ENCODE data around the gene PXDC1.
"Not testable (repeated sequence)": the region's sequence is repeated elsewhere in the genome, so short reads cannot be mapped to it uniquely, and the experiment has no call there.

PXDC1 gene

DNA sequence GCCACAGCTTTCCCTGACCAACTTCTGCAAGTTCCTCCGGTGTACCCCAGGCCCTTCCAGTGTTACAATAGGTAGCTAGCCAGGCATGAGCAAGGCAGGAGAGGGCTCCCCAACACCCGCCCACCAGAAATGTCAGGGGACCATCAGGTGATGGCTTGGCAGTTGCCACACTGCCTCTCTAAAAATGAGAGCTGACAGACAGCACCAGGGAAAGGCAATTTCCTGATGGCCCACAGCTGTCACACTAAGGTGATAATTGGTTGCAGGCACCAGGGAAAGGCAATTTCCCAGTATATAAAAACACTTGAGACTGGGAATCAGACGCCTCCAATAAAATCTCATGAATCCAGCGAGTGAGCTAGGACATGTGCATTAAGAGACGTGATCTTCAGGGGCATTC lies 49.9 kb downstream of the PXDC1 start:
- no peak for DNase-seq
- in situ Hi-C loops (cut with HindIII; ENCODE audit: low pct_ligation_motif_present, low pct_unique_long_range_greater_than_20kb, low sequenced_read_pairs) = no loop called here

DNA sequence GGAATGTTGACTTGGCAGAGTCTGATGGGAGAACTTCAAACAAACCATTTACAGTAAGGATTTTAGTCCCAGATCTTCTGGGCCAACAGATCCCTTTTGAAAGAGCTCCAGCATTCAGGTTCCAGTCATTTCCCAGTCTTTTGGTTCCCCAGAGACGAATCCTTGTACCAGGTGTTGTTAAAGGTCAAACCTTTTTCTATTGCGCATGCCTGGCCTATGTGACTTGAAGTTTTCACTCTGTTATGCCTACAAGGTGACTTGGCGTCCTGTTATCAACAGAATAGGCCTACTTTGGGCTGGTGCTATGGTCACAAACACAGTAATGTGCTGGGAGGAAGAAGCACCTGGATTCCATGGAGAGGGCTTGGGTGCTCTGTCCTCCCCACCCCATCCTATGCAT lies 52.3 kb downstream of the PXDC1 start:
- in situ Hi-C loops (cut with HindIII; ENCODE audit: low pct_ligation_motif_present, low pct_unique_long_range_greater_than_20kb, low sequenced_read_pairs) = no loop called here

DNA sequence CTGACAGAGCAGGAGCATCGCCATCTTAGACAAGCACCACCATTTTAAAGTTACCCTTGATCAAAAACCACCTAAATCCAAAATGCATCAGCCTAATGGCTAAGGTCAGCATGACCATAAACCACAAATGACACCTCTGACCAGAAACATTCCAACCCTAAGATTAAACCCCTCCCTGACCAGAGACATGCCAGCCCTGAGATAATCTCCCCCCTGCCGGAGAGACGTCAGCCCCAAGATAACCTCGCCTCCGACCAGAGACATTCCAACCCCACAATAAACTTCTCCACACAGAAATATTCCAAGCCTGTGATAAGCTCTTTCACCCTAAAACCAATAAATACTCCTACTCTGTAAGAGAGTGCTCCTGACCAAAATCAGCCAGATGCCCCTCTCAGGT lies 53.5 kb downstream of the PXDC1 start:
- in situ Hi-C loops (cut with HindIII; ENCODE audit: low pct_ligation_motif_present, low pct_unique_long_range_greater_than_20kb, low sequenced_read_pairs) = no loop called here
- DNase-seq = no peak

More for the DNA sequence above, 52.3 kb downstream of the PXDC1 start:
- no peak for DNase-seq

DNA sequence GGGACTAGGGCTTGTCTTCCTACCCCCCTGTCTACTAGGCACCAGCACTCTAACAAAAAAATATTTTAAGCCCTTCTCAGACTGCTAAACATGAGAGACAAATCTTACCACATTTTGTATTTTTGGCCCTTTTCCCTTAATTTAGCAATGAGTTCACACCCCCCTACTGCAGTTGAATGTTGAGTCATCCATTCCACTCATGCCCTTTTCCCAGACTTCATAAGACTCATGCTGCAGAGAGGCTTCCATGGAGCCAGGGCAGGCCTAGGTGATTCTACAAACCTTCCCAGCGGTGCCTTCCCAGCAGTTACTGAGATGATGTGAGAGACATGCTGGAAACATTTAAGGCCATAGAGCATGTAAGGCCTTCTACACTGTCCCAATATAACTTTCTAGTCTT lies 53.9 kb downstream of the PXDC1 start:
- DNase-seq = no peak
- in situ Hi-C loops (cut with HindIII; ENCODE audit: low pct_ligation_motif_present, low pct_unique_long_range_greater_than_20kb, low sequenced_read_pairs) = no loop called here

DNA sequence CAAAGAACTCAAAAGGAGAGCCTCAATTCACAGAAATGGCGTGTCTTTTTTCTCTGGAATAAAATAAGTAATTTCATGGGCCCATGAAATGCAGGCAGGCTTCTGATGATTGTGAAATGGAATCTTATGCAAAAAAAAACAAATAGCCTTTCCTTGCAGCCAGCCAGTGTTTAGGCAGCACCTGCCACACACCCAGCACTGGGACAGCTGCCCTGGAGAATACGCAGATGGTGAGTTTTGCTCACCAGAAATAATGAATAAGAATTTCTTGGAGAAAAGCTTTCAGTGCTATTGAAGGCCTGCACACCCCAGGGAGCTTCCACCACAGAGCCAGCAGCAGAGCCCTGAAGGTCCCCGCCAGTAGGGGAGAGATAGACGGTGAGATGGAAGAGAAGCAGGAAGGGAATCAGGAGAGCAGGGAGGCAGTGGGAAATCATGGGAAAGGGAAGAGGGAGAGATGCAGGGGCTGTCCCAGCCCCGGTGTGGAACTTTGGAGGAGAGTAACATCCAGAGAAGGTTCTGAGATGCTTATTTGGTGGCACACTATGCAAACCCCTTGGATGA lies 54.9 kb downstream of the PXDC1 start:
- no peak for DNase-seq
- in situ Hi-C loops (cut with HindIII; ENCODE audit: low pct_ligation_motif_present, low pct_unique_long_range_greater_than_20kb, low sequenced_read_pairs) = no loop called here

DNA sequence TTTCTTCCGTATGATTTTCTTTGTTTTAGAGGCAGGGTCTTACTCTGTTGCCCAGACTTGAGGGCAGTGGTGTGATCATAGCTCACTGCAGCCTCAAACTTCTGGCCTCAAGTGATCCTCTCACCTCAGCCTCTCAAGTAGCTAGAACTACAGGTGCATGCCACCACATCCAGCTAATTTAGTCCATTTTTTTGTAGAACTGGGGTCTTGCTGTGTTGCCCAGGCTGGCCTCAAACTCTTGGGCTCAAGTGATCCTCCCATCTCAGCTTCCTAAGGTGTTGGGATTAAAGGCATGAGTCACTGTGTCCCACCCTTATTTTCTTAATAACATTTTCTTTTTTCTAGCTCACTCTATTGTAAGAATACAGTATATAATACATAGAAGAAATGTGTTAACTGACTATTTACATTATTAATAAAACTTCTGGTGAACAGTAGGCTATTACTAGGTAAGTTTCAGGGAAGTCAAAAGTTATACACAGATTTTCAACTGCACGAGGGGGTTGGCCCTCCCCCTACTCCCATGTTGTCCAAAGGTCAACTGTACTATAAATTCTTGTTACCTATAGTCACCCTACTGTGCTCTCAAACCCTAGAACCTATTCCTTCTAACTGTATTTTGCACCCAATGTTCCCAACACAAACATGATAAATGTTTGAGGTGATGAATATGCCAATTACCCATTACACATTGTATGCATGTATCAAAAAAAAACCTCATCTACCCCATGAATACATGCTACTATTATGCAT lies 56.3 kb downstream of the PXDC1 start:
- DNase-seq = no peak
- in situ Hi-C loops (cut with HindIII; ENCODE audit: low pct_ligation_motif_present, low pct_unique_long_range_greater_than_20kb, low sequenced_read_pairs) = no loop called here

DNA sequence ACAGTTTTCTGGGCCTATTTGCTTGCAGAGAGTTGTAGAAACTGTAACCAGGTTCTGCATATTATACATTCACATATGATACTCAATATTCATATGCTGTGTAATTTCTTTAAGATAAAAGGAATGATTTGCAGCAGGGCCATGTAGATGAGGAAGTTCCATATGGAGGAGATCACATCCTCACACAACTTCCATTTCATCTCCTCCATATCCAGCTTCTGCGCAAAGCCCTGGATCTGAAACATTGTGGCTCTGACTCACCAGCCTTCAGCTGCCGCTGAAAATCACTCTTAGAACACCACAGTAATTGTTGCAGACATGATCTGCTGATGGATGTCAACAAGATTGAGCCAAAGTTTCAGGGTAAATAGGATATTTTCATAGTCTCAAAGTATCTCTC lies 57.7 kb downstream of the PXDC1 start:
- in situ Hi-C loops (cut with HindIII; ENCODE audit: low pct_ligation_motif_present, low pct_unique_long_range_greater_than_20kb, low sequenced_read_pairs) = no loop called here
- no peak for DNase-seq

DNA sequence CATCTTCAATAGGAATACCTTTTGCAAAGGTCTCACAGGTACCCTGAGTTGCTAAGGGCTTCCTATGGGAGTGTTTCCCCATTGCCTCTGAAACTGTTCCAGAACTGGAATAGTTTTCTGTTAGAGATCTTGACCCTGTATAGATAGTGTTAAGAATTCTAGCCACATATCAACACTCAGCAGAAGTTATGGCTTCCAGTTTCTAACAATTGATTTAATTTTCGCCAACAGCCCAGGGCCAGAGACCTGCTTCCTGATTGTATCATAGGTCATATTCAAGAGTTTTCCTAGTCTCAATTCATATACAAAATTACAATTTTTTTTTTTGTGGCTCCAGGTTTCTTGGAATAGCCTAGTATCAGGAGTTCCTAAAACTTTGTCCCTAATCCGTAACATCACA lies 61.0 kb downstream of the PXDC1 start:
- in situ Hi-C loops (cut with HindIII; ENCODE audit: low pct_ligation_motif_present, low pct_unique_long_range_greater_than_20kb, low sequenced_read_pairs) = no loop called here
- no peak for DNase-seq

DNA sequence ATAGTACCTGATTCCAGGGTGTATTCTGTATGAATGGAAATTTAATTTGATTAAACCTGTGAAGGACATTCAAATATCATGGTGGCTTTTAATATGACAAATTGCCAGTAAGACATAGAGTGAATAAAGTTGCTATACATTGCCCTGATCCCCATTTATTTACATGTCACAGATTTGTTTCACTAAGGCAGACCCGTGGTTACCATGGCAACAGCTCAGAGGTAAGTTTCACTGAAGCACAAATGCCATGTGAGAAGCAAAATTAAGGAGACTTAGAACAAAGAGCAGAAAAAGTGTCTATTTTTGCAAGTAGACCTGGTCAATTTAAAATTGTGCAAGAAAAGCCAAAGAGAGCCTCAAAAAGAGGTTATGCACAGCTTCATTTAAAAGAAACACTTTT lies 63.7 kb downstream of the PXDC1 start:
- no peak for DNase-seq
- in situ Hi-C loops (cut with HindIII; ENCODE audit: low pct_ligation_motif_present, low pct_unique_long_range_greater_than_20kb, low sequenced_read_pairs) = no loop called here

DNA sequence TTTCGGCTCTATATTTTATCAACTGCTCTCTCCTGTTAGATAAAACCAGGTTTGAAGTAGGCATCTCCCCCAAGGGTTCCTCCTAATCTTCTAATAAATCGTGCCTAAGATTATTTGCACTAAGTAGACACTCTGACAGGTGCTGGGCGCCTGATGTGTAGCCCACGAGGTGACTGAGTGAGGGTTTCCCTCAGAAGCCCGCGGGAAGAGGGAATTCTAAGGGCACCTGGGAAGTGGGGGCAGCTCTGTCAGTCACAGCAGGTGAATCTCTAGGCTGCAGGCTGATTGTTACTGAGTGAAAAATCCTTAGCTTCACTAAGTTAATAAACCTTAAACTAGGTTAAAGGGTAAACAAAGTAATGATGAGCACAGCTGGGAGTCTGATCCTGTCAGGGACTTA lies 68.2 kb downstream of the PXDC1 start:
- DNase-seq = no peak
- in situ Hi-C loops (cut with HindIII; ENCODE audit: low pct_ligation_motif_present, low pct_unique_long_range_greater_than_20kb, low sequenced_read_pairs) = no loop called here

DNA sequence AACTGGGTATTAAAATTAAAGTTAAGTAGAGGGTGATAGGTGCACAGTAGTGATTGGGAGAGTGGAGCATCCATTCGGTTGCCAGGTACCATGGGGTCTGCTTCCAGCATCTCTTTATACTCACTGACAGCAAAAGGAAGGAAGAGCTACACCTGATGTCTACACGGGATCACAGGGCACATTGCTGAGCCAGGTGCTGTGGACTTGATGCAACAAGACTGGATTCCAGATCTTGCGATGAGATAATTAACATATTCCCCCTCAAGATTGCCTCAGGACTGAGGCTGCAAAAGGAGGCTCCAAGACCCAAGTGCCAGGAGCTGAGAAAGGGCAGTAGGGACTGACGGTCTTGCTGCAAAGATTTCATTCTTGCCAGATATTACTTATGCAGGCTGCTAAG lies 72.6 kb downstream of the PXDC1 start:
- in situ Hi-C loops (cut with HindIII; ENCODE audit: low pct_ligation_motif_present, low pct_unique_long_range_greater_than_20kb, low sequenced_read_pairs) = no loop called here
- no peak for DNase-seq

DNA sequence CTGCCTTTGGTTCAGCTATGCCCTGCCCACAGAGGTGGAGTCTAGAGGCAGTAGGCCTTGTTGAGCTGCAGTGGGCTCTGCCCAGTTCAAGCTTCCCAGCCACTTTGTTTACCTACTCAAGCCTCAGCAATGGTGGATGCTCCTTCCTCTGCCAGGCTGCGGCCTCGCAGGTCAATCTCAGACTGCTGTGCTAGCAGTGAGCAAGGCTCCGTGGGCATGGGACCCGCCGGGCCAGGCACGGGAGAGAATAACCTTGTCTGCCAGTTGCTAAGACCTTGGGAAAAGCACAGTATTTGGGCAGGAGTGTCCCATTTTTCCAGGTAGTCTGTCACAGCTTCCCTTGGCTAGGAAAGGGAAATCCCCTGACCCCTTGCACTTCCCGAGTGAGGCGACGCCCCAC lies 73.8 kb downstream of the PXDC1 start:
- in situ Hi-C loops (cut with HindIII; ENCODE audit: low pct_ligation_motif_present, low pct_unique_long_range_greater_than_20kb, low sequenced_read_pairs); DNase-seq: not testable (repeated sequence)

DNA sequence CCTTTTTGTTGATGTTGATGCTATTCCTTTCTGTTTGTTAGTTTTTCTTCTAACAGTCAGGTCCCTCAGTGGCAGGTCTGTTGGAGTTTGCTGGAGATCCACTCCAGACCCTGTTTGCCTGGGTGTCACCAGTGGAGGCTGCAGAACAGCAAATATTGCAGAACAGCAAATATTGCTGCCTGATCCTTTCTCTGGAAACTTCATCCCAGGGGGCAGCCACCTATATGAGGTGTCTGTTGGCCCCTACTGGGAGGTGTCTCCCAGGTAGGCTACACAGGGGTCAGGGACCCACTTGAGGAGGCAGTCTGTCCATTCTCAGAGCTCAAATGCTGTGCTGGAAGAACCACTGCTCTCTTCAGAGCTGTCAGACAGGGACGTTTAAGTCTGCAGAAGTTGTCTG lies 74.2 kb downstream of the PXDC1 start:
- in situ Hi-C loops (cut with HindIII; ENCODE audit: low pct_ligation_motif_present, low pct_unique_long_range_greater_than_20kb, low sequenced_read_pairs); DNase-seq: not testable (repeated sequence)
